Activated T-helper 9 cell treated with anti-CD3 and anti-CD28 coated beads, Interleukin-2, amount 50 U/mL, for 16 hours (primary cell): ENCODE data around the gene KIF1C.

Source experiments
- DNase-seq: peaks from one replicate; pipeline ENCODE4 v3.0.0-alpha.2; 2020; ENCODE audit warnings: low read depth

The KIF1C gene

GRCh38 chr17:4969047-4969550 lies 28.7 kb upstream of the KIF1C start:
- peak; percentile 39 for DNase-seq

GRCh38 chr17:4969551-4970173 lies 28.1 kb upstream of the KIF1C start:
- DNase-seq: no peak

- no peak for DNase-seq
These were observed 27.5 kb upstream of the KIF1C start for GRCh38 chr17:4970273-4970672.

GRCh38 chr17:4971826-4972225 lies 25.9 kb upstream of the KIF1C start:
- no peak for DNase-seq

- DNase-seq: no peak
These were observed 25.4 kb upstream of the KIF1C start for GRCh38 chr17:4972322-4972721.

GRCh38 chr17:4972752-4973151 lies 25.0 kb upstream of the KIF1C start:
- no peak for DNase-seq

GRCh38 chr17:4973256-4974114 lies 24.3 kb upstream of the KIF1C start:
- no peak for DNase-seq

GRCh38 chr17:4974115-4974670 lies 23.6 kb upstream of the KIF1C start:
- no peak for DNase-seq

GRCh38 chr17:4978726-4979125 lies 19.0 kb upstream of the KIF1C start:
- no peak for DNase-seq

- DNase-seq: no peak
These were observed 17.0 kb upstream of the KIF1C start for GRCh38 chr17:4980644-4981216.

GRCh38 chr17:4982305-4982704 lies 15.4 kb upstream of the KIF1C start:
- no peak for DNase-seq

GRCh38 chr17:4986403-4986802 lies 11.3 kb upstream of the KIF1C start:
- no peak for DNase-seq

- DNase-seq: peak; percentile 82
These were observed 10.6 kb upstream of the KIF1C start, which contains the start of gene CAMTA2 for GRCh38 chr17:4986951-4987766. CAMTA2 (minus strand) TSS chr17:4987675; CDS start chr17:4986222, 1,453 bp downstream.

GRCh38 chr17:4987767-4988567 lies 9.8 kb upstream of the KIF1C start:
- DNase-seq: no peak

GRCh38 chr17:4994081-4994595 lies 3.6 kb upstream of the KIF1C start:
- DNase-seq: no peak

- no peak for DNase-seq
These were observed 429 bp downstream of the KIF1C start for GRCh38 chr17:4998027-4998731.

GRCh38 chr17:4998732-4999429 lies 1.1 kb downstream of the KIF1C start:
- no peak for DNase-seq

GRCh38 chr17:4999430-5000093 lies 1.8 kb downstream of the KIF1C start:
- no peak for DNase-seq

GRCh38 chr17:5000237-5000639 lies 2.5 kb downstream of the KIF1C start:
- no peak for DNase-seq
